ENCODE measurements around the gene EPB41L4A.

The EPB41L4A gene

DNA sequence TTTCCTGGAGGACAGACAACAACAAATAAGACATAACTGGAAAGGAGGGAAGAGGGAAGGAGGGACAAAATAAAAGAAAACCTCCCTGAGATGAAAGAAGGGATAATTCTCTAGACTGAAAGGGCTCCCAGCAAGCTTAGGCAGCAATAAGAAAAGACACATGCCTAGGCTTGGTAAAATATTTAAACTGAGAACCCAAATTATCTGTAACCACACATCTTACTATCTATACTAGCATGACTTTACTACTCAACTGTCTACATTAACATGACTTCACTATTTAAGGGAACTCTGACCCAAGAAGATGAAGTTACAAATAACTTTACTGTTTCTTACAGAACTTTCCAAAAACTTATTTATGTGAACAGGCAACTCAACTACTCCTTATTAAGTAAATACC lies 95.9 kb downstream of the EPB41L4A start:
- Histone ChIP-seq H3K36me3 (ENCODE audit: insufficient read depth, low read length) (no peaks in the 10 kb centered on the region), H3K4me1 (ENCODE audit: insufficient read depth, low read length) (no peaks in the 10 kb centered on the region), H3K27me3 (ENCODE audit: control insufficient read depth in 1 of 2, insufficient read depth in 2 of 2, low read length in 2 of 2) (no peaks in the 10 kb centered on the region), H3K9me3 (ENCODE audit: low read length) (no peaks in the 10 kb centered on the region), H3K4me3 (ENCODE audit: low read depth in 1 of 2, low read length in 2 of 2) (no peak overlapping the region), H3K9ac (ENCODE audit: low read length) (no peak overlapping the region), H3K27ac (ENCODE audit: low read depth, low read length) (no peak overlapping the region)

DNA sequence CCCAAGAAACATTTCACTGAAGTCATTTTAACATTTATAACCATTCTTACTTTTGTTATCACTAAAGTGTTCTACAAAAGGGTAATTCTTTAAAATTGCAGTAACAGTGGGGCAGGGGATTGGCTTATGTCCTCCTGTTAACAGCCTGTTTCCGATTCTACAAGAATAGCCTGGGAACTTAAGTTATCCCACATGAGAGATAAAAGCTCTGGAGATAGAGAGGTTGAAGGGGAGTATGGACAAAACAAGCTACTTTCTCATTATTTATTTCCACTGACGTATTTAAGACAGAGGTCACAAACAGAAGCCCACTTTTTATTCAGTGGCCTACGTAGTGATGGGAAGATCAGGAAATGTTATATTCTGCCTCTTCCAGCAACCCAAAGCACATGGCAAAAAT lies 98.7 kb downstream of the EPB41L4A start:
- no peak overlapping the region for H3K27ac ChIP-seq (ENCODE audit: low read depth, low read length)
- H3K9ac ChIP-seq (ENCODE audit: low read length): no peak overlapping the region
- no peaks in the 10 kb centered on the region for H3K36me3 ChIP-seq (ENCODE audit: insufficient read depth, low read length)
- H3K27me3 ChIP-seq (ENCODE audit: control insufficient read depth in 1 of 2, insufficient read depth in 2 of 2, low read length in 2 of 2): no peaks in the 10 kb centered on the region
- H3K4me1 ChIP-seq (ENCODE audit: insufficient read depth, low read length): no peaks in the 10 kb centered on the region
- H3K9me3 ChIP-seq (ENCODE audit: low read length): no peaks in the 10 kb centered on the region
- H3K4me3 ChIP-seq (ENCODE audit: low read depth in 1 of 2, low read length in 2 of 2): no peak overlapping the region

- no peak overlapping the region for H3K27ac ChIP-seq (ENCODE audit: low read depth, low read length)
- no peaks in the 10 kb centered on the region for H3K36me3 ChIP-seq (ENCODE audit: insufficient read depth, low read length)
- H3K9me3 ChIP-seq (ENCODE audit: low read length): no peaks in the 10 kb centered on the region
Observed at GRCh38 chr5:112318346-112318745, 100.7 kb downstream of the EPB41L4A start.

DNA sequence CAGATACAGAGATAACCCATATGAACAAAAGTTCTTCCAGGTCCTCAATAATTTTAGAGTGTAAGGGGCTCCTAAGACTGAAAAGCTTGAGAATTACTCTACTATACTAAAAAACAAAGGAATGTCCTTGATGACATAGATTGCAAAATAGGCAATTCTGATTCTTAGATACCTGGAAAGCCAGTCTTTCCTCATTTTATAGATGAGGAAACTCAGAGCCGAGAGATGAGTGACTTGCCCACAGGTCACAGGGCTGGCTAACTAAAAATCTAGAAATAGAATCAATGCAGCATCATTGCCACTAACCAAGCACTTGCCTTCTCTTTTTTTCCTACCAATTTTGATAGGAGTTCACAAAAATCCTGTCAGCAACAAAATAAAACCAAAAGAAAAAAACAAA lies 101.2 kb downstream of the EPB41L4A start:
- Histone ChIP-seq H3K9me3 (ENCODE audit: low read length) (no peaks in the 10 kb centered on the region), H3K27me3 (ENCODE audit: control insufficient read depth in 1 of 2, insufficient read depth in 2 of 2, low read length in 2 of 2) (no peaks in the 10 kb centered on the region), H3K27ac (ENCODE audit: low read depth, low read length) (no peak overlapping the region), H3K4me3 (ENCODE audit: low read depth in 1 of 2, low read length in 2 of 2) (no peak overlapping the region), H3K36me3 (ENCODE audit: insufficient read depth, low read length) (no peaks in the 10 kb centered on the region), H3K9ac (ENCODE audit: low read length) (no peak overlapping the region), H3K4me1 (ENCODE audit: insufficient read depth, low read length) (no peaks in the 10 kb centered on the region)

More at GRCh38 chr5:112318346-112318745, 100.7 kb downstream of the EPB41L4A start:
- Histone ChIP-seq H3K27me3 (ENCODE audit: control insufficient read depth in 1 of 2, insufficient read depth in 2 of 2, low read length in 2 of 2) (no peaks in the 10 kb centered on the region), H3K9ac (ENCODE audit: low read length) (no peak overlapping the region), H3K4me3 (ENCODE audit: low read depth in 1 of 2, low read length in 2 of 2) (no peak overlapping the region), H3K4me1 (ENCODE audit: insufficient read depth, low read length) (no peaks in the 10 kb centered on the region)

GRCh38 chr5:112316731-112317130 lies 102.3 kb downstream of the EPB41L4A start:
- Histone ChIP-seq H3K36me3 (ENCODE audit: insufficient read depth, low read length) (no peaks in the 10 kb centered on the region), H3K9me3 (ENCODE audit: low read length) (no peaks in the 10 kb centered on the region), H3K4me1 (ENCODE audit: insufficient read depth, low read length) (no peaks in the 10 kb centered on the region), H3K27ac (ENCODE audit: low read depth, low read length) (no peak overlapping the region), H3K4me3 (ENCODE audit: low read depth in 1 of 2, low read length in 2 of 2) (no peak overlapping the region), H3K27me3 (ENCODE audit: control insufficient read depth in 1 of 2, insufficient read depth in 2 of 2, low read length in 2 of 2) (no peaks in the 10 kb centered on the region), H3K9ac (ENCODE audit: low read length) (no peak overlapping the region)

- Histone ChIP-seq H3K4me1 (ENCODE audit: insufficient read depth, low read length) (no peaks in the 10 kb centered on the region), H3K4me3 (ENCODE audit: low read depth in 1 of 2, low read length in 2 of 2) (no peak overlapping the region), H3K9ac (ENCODE audit: low read length) (no peak overlapping the region), H3K9me3 (ENCODE audit: low read length) (no peaks in the 10 kb centered on the region), H3K27ac (ENCODE audit: low read depth, low read length) (no peak overlapping the region), H3K27me3 (ENCODE audit: control insufficient read depth in 1 of 2, insufficient read depth in 2 of 2, low read length in 2 of 2) (no peaks in the 10 kb centered on the region), H3K36me3 (ENCODE audit: insufficient read depth, low read length) (no peaks in the 10 kb centered on the region)
Observed at GRCh38 chr5:112316006-112316405, 103.1 kb downstream of the EPB41L4A start.

DNA sequence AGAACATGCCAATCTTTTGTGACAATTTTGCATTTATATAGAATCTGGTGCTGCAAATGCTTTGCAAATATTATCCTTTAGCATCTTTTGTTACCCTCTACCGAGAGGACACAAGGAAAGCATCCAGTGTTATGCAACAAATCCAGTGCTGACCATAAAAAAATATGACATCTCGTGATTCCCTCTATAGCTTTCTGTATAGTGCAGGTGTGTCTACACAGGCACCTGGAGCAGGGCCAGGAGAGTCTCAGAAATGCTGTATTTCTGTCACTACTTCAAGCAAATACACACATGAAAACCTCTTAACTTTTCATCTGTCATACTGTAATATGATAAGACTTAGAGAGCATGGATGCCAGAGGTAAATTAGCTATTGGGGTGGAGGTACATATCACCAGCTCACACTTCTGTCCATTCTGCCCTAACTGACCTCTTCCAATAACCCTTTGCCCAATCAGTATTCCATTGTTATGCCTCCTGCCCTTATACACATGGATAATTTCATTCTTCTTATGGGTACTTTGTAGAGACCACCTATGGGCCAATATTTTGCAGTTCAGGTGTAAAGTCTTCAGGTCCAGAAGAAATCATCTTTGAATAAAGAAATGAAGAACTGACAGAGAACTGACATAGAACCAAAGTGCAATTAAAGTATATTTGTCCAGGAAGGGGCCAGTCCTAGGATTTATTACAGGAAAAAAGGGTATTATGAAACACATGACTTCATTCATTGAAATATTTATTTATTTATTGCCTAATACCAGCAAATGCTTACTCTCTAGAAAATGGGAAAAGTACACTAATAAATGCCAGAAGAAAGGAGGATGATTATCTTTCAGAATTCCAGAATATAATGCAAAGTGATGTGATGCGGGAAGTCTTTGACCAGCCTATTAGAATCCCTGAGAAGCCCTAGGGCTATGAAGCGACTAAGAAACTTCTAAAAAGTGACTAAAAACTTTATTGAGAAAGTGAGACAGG lies 106.5 kb downstream of the EPB41L4A start:
- H3K4me1 ChIP-seq (ENCODE audit: insufficient read depth, low read length): no peaks in the 10 kb centered on the region
- H3K27ac ChIP-seq (ENCODE audit: low read depth, low read length): no peak overlapping the region
- H3K9ac ChIP-seq (ENCODE audit: low read length): no peak overlapping the region
- H3K36me3 ChIP-seq (ENCODE audit: insufficient read depth, low read length): no peaks in the 10 kb centered on the region
- no peaks in the 10 kb centered on the region for H3K9me3 ChIP-seq (ENCODE audit: low read length)
- no peaks in the 10 kb centered on the region for H3K27me3 ChIP-seq (ENCODE audit: control insufficient read depth in 1 of 2, insufficient read depth in 2 of 2, low read length in 2 of 2)
- H3K4me3 ChIP-seq (ENCODE audit: low read depth in 1 of 2, low read length in 2 of 2): no peak overlapping the region

DNA sequence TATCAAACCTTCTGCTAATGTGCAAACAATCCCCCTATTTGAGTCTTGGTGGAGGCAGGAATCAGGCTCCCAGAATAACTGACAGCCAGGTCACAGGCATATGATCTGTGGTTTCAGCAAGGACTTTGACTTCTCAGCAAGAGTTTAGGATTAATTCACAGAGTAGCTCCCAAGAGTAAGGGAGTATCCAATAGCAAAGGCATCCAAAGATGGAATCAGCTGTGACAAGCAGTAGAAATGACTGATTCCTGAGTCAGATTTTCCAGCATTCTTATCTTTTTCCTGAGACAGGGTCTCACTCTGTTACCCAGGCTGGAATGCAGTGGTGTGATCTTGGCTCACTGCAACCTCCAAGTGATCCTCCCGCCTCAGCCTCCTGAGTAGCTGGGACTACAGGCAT lies 108.3 kb downstream of the EPB41L4A start:
- H3K36me3 ChIP-seq (ENCODE audit: insufficient read depth, low read length): no peaks in the 10 kb centered on the region
- no peaks in the 10 kb centered on the region for H3K9me3 ChIP-seq (ENCODE audit: low read length)
- no peaks in the 10 kb centered on the region for H3K27me3 ChIP-seq (ENCODE audit: control insufficient read depth in 1 of 2, insufficient read depth in 2 of 2, low read length in 2 of 2)
- no peak overlapping the region for H3K4me3 ChIP-seq (ENCODE audit: low read depth in 1 of 2, low read length in 2 of 2)
- H3K9ac ChIP-seq (ENCODE audit: low read length): no peak overlapping the region
- no peak overlapping the region for H3K27ac ChIP-seq (ENCODE audit: low read depth, low read length)
- H3K4me1 ChIP-seq (ENCODE audit: insufficient read depth, low read length): no peaks in the 10 kb centered on the region

GRCh38 chr5:112308608-112309007 lies 110.5 kb downstream of the EPB41L4A start:
- no peaks in the 10 kb centered on the region for H3K27me3 ChIP-seq (ENCODE audit: control insufficient read depth in 1 of 2, insufficient read depth in 2 of 2, low read length in 2 of 2)
- no peaks in the 10 kb centered on the region for H3K36me3 ChIP-seq (ENCODE audit: insufficient read depth, low read length)
- no peaks in the 10 kb centered on the region for H3K4me1 ChIP-seq (ENCODE audit: insufficient read depth, low read length)
- no peak overlapping the region for H3K27ac ChIP-seq (ENCODE audit: low read depth, low read length)
- H3K4me3 ChIP-seq (ENCODE audit: low read depth in 1 of 2, low read length in 2 of 2): no peak overlapping the region
- no peak overlapping the region for H3K9ac ChIP-seq (ENCODE audit: low read length)
- no peaks in the 10 kb centered on the region for H3K9me3 ChIP-seq (ENCODE audit: low read length)

DNA sequence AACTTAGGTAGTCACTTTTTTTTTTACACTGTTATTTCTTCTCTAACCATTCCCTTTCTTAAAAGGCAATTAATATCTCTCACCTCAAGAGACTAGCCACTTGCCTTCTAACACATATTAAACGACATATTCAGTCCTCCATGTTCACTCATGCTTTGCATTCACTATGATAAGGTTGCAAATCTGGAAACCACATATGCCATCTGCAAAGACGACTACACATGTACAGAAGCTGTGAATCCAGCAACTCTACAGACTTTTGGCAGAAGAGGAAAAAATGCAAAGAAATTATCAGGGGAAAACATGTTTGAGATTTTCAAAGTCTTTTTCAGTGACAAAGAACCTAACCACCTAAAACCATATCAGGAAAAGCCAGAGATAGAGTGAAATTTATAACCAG lies 112.1 kb downstream of the EPB41L4A start:
- no peaks in the 10 kb centered on the region for H3K4me1 ChIP-seq (ENCODE audit: insufficient read depth, low read length)
- H3K36me3 ChIP-seq (ENCODE audit: insufficient read depth, low read length): no peaks in the 10 kb centered on the region
- H3K9ac ChIP-seq (ENCODE audit: low read length): no peak overlapping the region
- no peak overlapping the region for H3K27ac ChIP-seq (ENCODE audit: low read depth, low read length)
- no peaks in the 10 kb centered on the region for H3K9me3 ChIP-seq (ENCODE audit: low read length)
- H3K4me3 ChIP-seq (ENCODE audit: low read depth in 1 of 2, low read length in 2 of 2): no peak overlapping the region
- no peaks in the 10 kb centered on the region for H3K27me3 ChIP-seq (ENCODE audit: control insufficient read depth in 1 of 2, insufficient read depth in 2 of 2, low read length in 2 of 2)

GRCh38 chr5:112304743-112305142 lies 114.3 kb downstream of the EPB41L4A start:
- Histone ChIP-seq H3K27me3 (ENCODE audit: control insufficient read depth in 1 of 2, insufficient read depth in 2 of 2, low read length in 2 of 2) (no peaks in the 10 kb centered on the region), H3K9ac (ENCODE audit: low read length) (no peak overlapping the region), H3K9me3 (ENCODE audit: low read length) (no peaks in the 10 kb centered on the region), H3K27ac (ENCODE audit: low read depth, low read length) (no peak overlapping the region), H3K4me1 (ENCODE audit: insufficient read depth, low read length) (no peaks in the 10 kb centered on the region), H3K4me3 (ENCODE audit: low read depth in 1 of 2, low read length in 2 of 2) (no peak overlapping the region), H3K36me3 (ENCODE audit: insufficient read depth, low read length) (no peaks in the 10 kb centered on the region)

DNA sequence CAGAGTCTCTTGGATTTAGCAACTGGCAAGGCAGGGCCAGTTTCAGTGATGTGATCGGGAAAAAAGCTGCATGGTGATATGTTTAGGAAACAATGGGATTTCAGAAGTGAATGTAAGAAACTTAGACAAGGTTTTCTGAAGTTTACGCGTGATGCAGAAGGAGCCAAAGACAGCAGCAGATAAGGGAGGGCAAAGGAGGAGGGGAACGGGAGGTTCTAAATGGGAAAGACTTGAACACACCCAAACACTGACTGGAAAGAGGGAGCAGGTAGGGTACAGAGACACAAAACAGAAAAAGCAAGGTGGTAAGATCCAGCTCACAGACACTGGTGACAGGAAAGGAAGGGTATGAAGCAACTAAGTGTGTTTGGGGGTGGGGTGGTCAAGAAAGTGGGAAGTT lies 115.4 kb downstream of the EPB41L4A start:
- H3K27ac ChIP-seq (ENCODE audit: low read depth, low read length): no peak overlapping the region
- H3K4me1 ChIP-seq (ENCODE audit: insufficient read depth, low read length): no peaks in the 10 kb centered on the region
- H3K9ac ChIP-seq (ENCODE audit: low read length): no peak overlapping the region
- H3K4me3 ChIP-seq (ENCODE audit: low read depth in 1 of 2, low read length in 2 of 2): no peak overlapping the region
- no peaks in the 10 kb centered on the region for H3K36me3 ChIP-seq (ENCODE audit: insufficient read depth, low read length)
- no peaks in the 10 kb centered on the region for H3K27me3 ChIP-seq (ENCODE audit: control insufficient read depth in 1 of 2, insufficient read depth in 2 of 2, low read length in 2 of 2)
- H3K9me3 ChIP-seq (ENCODE audit: low read length): no peaks in the 10 kb centered on the region

All from muscle layer of colon (tissue), 2 donors.